Tibial nerve (tissue), 3 donors: ENCODE measurements around the gene TRAPPC6A.

Source experiments
- CTCF ChIP-seq, 5 experiments: fragments of 200-600 bp in 3 of 5; fragments of 450-650 bp in 2 of 5; sonication (generic) in 3 of 5; IDR thresholded peaks; one replicate each; pipeline ENCODE4 v1.5.1; 2016 to 2019; ENCODE audit warnings: antibody characterized with exemption in 5 of 5, mild to moderate bottlenecking in 3 of 5, moderate library complexity in 2 of 5
- POLR2A ChIP-seq, 2 donors: fragments of 450-650 bp; IDR thresholded peaks; one replicate each; pipeline ENCODE4 v1.6.1; 2017; ENCODE audit warnings: antibody characterized with exemption in 2 of 2, mild to moderate bottlenecking in 2 of 2, moderate library complexity in 2 of 2

DNA sequence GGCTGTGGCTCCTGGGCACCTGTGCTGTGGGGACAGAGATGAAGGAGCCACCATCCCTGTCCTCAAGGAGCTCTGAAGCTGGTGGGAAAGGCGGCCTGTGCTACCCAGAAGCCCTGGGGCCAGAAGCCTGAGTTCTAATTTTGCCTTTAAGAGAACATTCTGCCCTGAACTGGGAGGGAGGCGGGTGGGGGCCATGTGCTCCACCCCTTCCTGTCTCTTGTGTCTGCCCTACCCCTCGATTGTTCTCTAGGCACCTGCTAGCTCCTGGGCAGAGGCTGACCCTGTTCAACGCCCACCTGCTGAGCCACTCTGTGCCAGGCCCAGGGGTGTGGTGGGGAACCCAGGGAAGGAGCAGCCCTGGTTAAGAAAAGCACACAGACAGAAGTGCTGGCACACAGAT, 5.9 kb downstream of the TRAPPC6A start:
- TF ChIP-seq POLR2A (IDR thresholded peaks at IDR 0.05) (no peak), CTCF (IDR thresholded peaks at IDR 0.05) (no peak)
